Uterus (tissue), 2 donors: ENCODE results near the gene MSI2.

Experiments used
- POLR2A ChIP-seq, 2 donors: fragments of 450-650 bp; IDR thresholded peaks; one replicate each; pipeline ENCODE4 v1.6.1; 2016; ENCODE audit warnings: antibody characterized with exemption in 2 of 2, mild to moderate bottlenecking in 1 of 2, moderate library complexity in 1 of 2
- TF ChIP-seq, protein P1 (sequence below), 4 experiments: fragments of 200-600 bp in 2 of 4; fragments of 450-650 bp in 2 of 4; sonication (generic) in 2 of 4; IDR thresholded peaks; one replicate each; pipeline ENCODE4 v1.5.1; 2016 to 2019; ENCODE audit warnings: antibody characterized with exemption in 4 of 4, mild to moderate bottlenecking in 2 of 4, moderate library complexity in 1 of 4

DNA sequence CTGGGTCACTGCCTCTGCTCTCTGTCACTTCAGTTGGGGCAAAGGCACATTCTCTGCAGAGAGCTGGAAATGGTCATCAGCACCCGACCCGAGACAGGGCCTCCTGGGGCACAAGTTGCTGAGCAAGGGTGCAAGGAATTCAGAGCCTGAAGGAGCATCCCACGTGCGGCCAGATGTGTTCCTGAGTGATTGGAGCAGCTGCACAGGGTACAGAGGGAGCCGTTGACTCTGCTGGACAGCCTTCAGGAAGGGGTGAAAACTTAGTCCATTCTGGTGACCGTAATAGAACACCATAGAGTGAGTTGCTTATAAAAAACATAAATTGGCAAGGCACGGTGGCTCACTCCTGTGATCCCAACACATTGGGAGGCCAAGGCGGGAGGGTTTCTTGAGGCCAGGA is 382.0 kb downstream of the MSI2 start:
- TF ChIP-seq, protein P1, sequence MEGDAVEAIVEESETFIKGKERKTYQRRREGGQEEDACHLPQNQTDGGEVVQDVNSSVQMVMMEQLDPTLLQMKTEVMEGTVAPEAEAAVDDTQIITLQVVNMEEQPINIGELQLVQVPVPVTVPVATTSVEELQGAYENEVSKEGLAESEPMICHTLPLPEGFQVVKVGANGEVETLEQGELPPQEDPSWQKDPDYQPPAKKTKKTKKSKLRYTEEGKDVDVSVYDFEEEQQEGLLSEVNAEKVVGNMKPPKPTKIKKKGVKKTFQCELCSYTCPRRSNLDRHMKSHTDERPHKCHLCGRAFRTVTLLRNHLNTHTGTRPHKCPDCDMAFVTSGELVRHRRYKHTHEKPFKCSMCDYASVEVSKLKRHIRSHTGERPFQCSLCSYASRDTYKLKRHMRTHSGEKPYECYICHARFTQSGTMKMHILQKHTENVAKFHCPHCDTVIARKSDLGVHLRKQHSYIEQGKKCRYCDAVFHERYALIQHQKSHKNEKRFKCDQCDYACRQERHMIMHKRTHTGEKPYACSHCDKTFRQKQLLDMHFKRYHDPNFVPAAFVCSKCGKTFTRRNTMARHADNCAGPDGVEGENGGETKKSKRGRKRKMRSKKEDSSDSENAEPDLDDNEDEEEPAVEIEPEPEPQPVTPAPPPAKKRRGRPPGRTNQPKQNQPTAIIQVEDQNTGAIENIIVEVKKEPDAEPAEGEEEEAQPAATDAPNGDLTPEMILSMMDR (IDR thresholded peaks at IDR 0.05) = no peak
- no peak for TF ChIP-seq POLR2A (IDR thresholded peaks at IDR 0.05)
